Transverse colon (tissue), 3 donors: ENCODE results near the gene CDC42SE1.

Experiments
- POLR2A ChIP-seq: fragments of 450-650 bp; IDR thresholded peaks from one replicate; pipeline ENCODE4 v1.6.1; 2016; ENCODE audit warnings: antibody characterized with exemption, mild to moderate bottlenecking, moderate library complexity
- TF ChIP-seq, protein P1 (sequence below), 5 experiments: fragments of 200-600 bp in 3 of 5; fragments of 450-650 bp in 2 of 5; sonication (generic) in 3 of 5; IDR thresholded peaks; 1 replicate in 2 of 5; 2 replicates in 3 of 5; pipeline ENCODE4 v1.5.1; 2016 to 2017; ENCODE audit warnings: antibody characterized with exemption in 5 of 5, inconsistent platforms in 3 of 5, mild to moderate bottlenecking in 2 of 5, moderate library complexity in 1 of 5

DNA sequence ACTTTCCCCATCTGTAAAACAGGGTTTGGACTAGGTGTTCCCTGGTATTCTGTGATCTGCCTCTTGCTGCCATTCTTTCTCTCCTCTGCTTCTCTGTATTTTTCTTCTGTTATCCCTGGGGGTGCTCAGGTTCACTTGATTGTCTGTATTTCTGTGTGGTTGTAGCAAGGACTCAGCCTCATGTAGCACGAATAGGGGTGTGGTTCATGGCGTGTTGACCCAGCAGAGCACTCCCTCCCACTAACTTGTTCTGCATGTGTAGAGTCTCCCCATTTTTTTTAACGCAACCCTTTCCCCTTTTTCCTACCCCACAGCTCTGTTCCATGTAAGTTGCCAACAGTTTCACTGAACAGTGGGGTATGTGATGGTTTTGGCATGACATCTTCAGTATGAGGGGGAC is 24.3 kb downstream of the CDC42SE1 start:
- TF ChIP-seq, protein P1, sequence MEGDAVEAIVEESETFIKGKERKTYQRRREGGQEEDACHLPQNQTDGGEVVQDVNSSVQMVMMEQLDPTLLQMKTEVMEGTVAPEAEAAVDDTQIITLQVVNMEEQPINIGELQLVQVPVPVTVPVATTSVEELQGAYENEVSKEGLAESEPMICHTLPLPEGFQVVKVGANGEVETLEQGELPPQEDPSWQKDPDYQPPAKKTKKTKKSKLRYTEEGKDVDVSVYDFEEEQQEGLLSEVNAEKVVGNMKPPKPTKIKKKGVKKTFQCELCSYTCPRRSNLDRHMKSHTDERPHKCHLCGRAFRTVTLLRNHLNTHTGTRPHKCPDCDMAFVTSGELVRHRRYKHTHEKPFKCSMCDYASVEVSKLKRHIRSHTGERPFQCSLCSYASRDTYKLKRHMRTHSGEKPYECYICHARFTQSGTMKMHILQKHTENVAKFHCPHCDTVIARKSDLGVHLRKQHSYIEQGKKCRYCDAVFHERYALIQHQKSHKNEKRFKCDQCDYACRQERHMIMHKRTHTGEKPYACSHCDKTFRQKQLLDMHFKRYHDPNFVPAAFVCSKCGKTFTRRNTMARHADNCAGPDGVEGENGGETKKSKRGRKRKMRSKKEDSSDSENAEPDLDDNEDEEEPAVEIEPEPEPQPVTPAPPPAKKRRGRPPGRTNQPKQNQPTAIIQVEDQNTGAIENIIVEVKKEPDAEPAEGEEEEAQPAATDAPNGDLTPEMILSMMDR (IDR thresholded peaks at IDR 0.05), result no peak
- no peak for TF ChIP-seq POLR2A
